SW480 (cell line): Measurements from ENCODE around the gene GPATCH4.

ENCODE experiments used
- DNase-seq: peaks from one replicate; pipeline ENCODE4 v3.0.0-alpha.2; 2016; ENCODE audit warnings: low spot score

Gene GPATCH4

DNA sequence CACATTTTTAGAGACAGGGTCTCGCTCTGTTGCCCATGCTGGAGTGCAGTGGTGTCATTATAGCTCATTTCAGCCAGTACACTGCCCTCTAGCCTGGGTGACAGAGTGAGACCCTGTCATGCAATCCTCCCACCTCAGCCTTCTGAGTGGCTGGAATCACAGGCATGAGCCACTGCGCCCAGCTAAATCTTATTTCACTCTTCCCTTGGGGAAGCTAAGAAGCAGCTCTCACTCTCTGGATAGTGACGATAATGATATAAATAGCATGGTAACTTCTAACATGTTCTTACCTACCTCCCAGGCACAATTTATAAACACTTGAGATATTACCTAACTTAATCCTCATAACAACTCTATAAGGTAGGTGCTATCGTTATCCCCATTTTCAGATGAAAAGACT is 53.8 kb downstream of the GPATCH4 start:
- no peak for DNase-seq

DNA sequence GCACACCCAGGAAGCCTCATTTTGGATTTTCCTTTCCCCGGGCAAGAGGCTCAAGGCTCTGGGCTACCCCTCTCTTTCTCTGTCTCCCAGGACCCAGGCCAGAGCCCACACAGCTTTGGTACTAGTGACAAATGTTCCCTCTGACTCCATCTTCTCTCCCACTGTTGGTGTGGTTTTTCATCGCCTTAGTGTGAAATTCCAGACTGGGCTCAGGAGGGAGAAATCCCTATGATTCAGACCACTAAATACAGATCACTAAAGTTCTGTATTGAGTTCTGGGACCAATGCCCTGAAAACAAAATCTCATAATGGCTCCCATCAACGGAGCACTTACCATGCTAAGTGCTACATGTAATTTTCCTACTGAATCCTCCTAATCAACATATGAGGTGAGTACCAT is 55.0 kb downstream of the GPATCH4 start:
- no peak for DNase-seq

DNA sequence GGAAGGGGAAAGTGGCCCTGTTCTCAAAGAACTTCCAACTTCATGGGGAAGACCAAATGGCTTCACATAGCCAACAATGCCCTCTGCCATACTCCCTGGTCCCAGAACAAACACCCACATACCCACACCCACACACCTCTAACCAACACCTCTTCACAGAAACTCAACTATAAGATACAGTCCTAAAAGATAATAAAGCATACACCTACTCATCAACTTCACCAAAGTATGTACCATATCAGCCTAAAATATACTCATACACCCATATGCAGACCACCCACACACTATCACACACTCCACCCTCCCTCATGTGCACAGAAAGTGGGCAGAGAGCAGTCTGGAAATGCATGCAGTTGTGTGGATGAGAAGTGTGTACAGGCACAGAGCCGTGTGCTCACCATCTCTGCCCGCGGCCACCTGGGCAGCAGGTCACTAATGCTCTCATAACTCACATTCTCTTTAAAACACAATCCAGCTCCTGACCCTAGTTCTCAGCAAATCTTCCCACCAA is 56.6 kb downstream of the GPATCH4 start:
- DNase-seq: no peak
